ENCODE data around the gene TIMM8B. TPM values are rescaled to one million over a fixed set of nuclear protein-coding genes. Genes with fewer than 3 reads are reported as not detected.

The TIMM8B gene
- total and polyA plus RNA-seq, 10 of the 15 experiments (the other 5 are each of a cell fraction or from before 2014, with no cell fraction given), result 64.9 to 271 (median 139) TPM

GRCh38 chr11:112050721-112051120, 35.8 kb downstream of the TIMM8B start (continued):
- peak; percentile 86 for TF ChIP-seq RUNX3 (IDR thresholded peaks at IDR 0.05; ENCODE audit: low read length)
- no peak for TF ChIP-seq NKRF (conservative IDR thresholded peaks at IDR 0.05)
- no peak for TF ChIP-seq RELA (IDR thresholded peaks at IDR 0.05; ENCODE audit: borderline replicate concordance, partially characterized antibody)
- no peak for TF ChIP-seq USF2 (IDR thresholded peaks at IDR 0.05; ENCODE audit: borderline replicate concordance, low read depth, low read length)
- no peak for TF ChIP-seq NFYA (IDR thresholded peaks at IDR 0.05; ENCODE audit: borderline replicate concordance, low read depth, low read length)
- TF ChIP-seq TBL1XR1 (IDR thresholded peaks at IDR 0.05; ENCODE audit: low read depth, low read length), result no peak
- TF ChIP-seq NR2C1 (IDR thresholded peaks at IDR 0.05), result no peak
- peak; percentile 36 for TF ChIP-seq MEF2B (IDR thresholded peaks at IDR 0.05; ENCODE audit: partially characterized antibody, poor library complexity, severe bottlenecking)
- no peak for TF ChIP-seq POLR2AphosphoS5 (IDR thresholded peaks at IDR 0.05; ENCODE audit: low read length)
- TF ChIP-seq YY1 (IDR thresholded peaks at IDR 0.05; ENCODE audit: low read depth, low read length), result no peak
- peak; percentile 64 to 66; a peak in 2 of 4 replicates for TF ChIP-seq EP300 (IDR thresholded peaks at IDR 0.05; ENCODE audit: borderline replicate concordance in 1 of 2, control insufficient read depth in 1 of 2, low read depth in 2 of 2, low read length in 2 of 2)
- no peak for TF ChIP-seq ZNF24 (IDR thresholded peaks at IDR 0.05)
- TF ChIP-seq BCL3 (IDR thresholded peaks at IDR 0.05; ENCODE audit: borderline replicate concordance, insufficient read depth, low read depth, low read length, poor library complexity, severe bottlenecking), result peak; percentile 10
- TF ChIP-seq POLR2A (IDR thresholded peaks at IDR 0.05; ENCODE audit: low read depth, low read length), result no peak
- TF ChIP-seq TARDBP (IDR thresholded peaks at IDR 0.05; ENCODE audit: borderline replicate concordance), result no peak
- no peak for TF ChIP-seq RAD51 (IDR thresholded peaks at IDR 0.05)
- no peak for TF ChIP-seq NRF1 (conservative IDR thresholded peaks at IDR 0.05; ENCODE audit: low read depth, low read length)
- TF ChIP-seq IRF4 (IDR thresholded peaks at IDR 0.05; ENCODE audit: low read depth, low read length), result no peak
- TF ChIP-seq SIN3A (IDR thresholded peaks at IDR 0.05; ENCODE audit: low read depth, low read length), result no peak
- no peak for TF ChIP-seq PKNOX1 (IDR thresholded peaks at IDR 0.05)
- no peak for TF ChIP-seq LARP7 (IDR thresholded peaks at IDR 0.05)
- no peak for TF ChIP-seq JUND (IDR thresholded peaks at IDR 0.05; ENCODE audit: low read depth, low read length)
- no peak for TF ChIP-seq PML (IDR thresholded peaks at IDR 0.05; ENCODE audit: low read length)
- no peak for TF ChIP-seq TCF3 (IDR thresholded peaks at IDR 0.05; ENCODE audit: borderline replicate concordance, insufficient read depth, low read depth, low read length)
- no peak for TF ChIP-seq E2F4 (IDR thresholded peaks at IDR 0.05; ENCODE audit: low read depth, low read length)
